NCI-H2029 (cell line): ENCODE measurements around the gene EYS.

Experiments
- DNase-seq: peaks from one replicate; lab custom pipeline; 2025; lab: John Stamatoyannopoulos, UW

EYS gene

GRCh38 chr6:64238071-64238470, 1469.0 kb downstream of the EYS start:
- no peak for DNase-seq

GRCh38 chr6:64233746-64234145, 1473.3 kb downstream of the EYS start:
- no peak for DNase-seq

DNA sequence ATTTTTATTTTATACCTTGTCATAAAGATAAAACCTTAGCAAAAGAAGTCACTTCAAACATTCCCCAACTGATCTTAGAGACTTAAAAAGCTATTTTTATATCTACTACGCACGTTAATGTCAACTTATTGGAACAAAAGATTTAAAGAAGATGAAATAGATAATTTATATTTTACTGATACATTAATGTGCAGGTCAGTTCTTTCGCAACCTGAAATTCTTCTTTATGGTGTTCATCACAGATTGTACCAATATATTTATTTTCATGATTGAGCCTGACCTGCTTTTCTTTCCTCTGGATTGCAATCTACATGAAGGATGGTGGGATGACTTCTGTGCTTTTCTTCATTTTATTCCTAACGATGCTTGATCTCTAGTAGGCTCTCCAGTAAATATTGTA, 1475.1 kb downstream of the EYS start:
- DNase-seq: no peak

- no peak for DNase-seq
Measured at GRCh38 chr6:64230530-64230929, 1476.5 kb downstream of the EYS start.

DNA sequence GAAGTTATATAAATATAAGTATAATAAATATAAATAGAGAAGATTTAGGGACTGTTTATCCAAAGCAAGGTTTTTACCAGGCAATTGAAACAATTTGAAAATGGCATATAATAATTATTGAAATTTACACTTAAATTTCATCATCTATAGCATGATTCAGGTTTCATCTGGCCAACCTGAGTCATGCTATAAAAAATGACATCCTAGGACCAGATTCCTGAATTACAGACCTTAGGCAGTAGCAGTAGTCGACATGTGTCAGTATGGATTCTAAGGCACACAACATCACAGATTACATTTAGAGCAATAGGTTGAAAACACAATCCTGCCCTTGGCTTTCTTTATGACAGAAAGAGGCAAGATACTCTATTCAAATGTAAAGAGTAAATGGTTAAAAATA, 1479.2 kb downstream of the EYS start:
- DNase-seq: no peak

GRCh38 chr6:64225503-64225902, 1481.5 kb downstream of the EYS start:
- DNase-seq: no peak

DNA sequence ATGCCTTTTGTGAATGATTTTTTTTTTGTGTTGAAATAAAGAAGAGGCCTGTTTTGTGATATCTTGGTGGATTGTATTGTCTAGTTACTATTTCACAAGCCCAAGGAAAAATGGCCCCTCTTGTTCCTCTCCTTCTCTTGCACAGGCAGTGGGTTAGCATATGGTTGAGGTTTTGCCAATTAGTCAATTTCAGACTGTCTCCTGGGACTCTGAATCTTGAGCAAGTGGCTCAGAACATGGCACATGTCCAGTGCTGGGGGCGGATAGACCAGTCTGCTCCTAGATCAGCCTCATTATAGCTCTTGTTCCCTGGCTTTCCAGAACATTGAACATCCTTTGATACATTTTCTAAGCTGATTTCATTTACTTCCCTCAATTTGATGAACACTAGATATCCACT, 1482.2 kb downstream of the EYS start:
- DNase-seq: no peak

GRCh38 chr6:64221776-64222175, 1485.2 kb downstream of the EYS start:
- no peak for DNase-seq

GRCh38 chr6:64220801-64221200, 1486.2 kb downstream of the EYS start:
- no peak for DNase-seq

- DNase-seq: no peak
Measured at GRCh38 chr6:64217721-64218620, 1489.1 kb downstream of the EYS start.

- no peak for DNase-seq
Measured at GRCh38 chr6:64214373-64214772, 1492.7 kb downstream of the EYS start.

DNA sequence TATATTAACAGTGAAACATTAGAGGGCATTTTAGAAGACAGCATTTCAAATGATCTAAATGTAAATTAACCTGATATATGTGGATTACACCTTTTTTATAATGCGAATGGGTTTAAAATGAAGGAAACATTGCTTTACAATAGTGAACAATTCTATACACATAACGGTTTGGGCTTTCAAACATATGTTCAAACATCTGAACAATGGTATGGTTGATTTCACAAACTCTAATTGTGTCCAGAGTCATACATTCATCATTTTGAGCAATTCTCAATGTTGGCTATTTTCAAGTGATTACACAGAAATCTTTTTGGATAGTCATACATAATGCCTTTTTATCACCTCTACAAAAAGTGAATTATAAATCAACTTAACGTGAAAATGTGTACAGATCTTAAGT, 1493.3 kb downstream of the EYS start:
- DNase-seq: no peak

GRCh38 chr6:64197246-64197645, 1509.8 kb downstream of the EYS start:
- DNase-seq: no peak

- DNase-seq: no peak
Measured at GRCh38 chr6:64186592-64186991, 1520.4 kb downstream of the EYS start.

DNA sequence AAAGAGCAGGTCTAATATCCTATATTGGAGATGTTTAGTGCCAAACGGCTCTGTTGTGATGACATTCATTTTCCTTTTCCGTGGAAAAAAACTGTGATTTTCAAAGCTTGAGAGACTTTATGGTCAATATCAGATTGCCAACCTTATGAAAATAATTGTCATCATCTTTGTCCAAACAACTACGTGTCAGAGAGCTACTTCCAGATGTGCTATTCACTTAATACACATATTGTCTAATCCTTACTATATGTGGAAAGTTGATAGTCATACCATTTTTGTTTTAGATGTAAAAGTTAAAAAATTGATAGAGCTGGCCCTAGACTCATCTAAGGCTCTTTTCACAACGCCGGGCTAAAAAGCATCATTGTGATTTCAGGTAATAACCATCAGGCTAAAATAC, 1521.4 kb downstream of the EYS start:
- no peak for DNase-seq

- no peak for DNase-seq
Measured at GRCh38 chr6:64175296-64175695, 1531.7 kb downstream of the EYS start.

GRCh38 chr6:64170316-64170715, 1536.7 kb downstream of the EYS start:
- no peak for DNase-seq

GRCh38 chr6:64160486-64160885, 1546.5 kb downstream of the EYS start:
- no peak for DNase-seq

GRCh38 chr6:64155063-64155462, 1552.0 kb downstream of the EYS start:
- DNase-seq: no peak

DNA sequence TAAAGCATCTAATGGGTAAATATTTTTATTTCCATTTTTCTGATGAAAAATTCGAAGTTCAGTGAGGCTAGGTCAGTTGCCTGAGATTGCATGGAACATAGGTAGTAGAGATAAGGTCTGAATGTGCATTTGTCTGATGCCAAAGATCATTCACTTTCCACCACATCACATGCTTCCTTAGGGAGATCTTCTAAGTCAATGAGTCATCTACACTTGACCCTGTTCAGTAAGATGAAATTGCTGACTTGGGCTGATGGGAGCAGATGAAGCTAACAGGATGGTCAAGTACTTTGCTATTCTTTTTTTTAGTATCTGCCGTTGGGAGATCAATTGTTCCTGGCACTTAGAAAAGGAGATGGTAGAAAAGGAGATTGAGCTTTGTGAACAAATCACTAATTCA, 1560.2 kb downstream of the EYS start:
- DNase-seq: no peak

GRCh38 chr6:64146094-64146493, 1560.9 kb downstream of the EYS start:
- DNase-seq: no peak

GRCh38 chr6:64145658-64146057, 1561.4 kb downstream of the EYS start:
- no peak for DNase-seq

DNA sequence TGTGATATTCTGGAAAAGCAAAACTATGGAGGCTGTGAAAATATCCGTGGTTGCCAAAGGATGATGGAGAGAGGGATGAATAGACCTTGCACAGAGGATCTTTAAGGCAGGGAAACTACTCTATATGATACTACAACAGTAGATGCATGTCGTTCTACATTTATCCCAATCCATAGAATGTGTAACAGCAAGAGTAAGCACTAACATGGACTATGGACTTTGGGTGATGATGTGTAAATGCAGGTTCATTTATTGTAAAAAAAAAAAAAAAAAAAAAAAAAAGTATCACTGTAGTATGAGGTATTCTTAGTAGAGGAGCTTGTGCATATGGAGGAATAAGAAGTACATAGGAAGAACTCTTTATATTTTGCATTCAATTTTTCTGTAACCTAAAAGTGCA, 1563.9 kb downstream of the EYS start:
- no peak for DNase-seq

- DNase-seq: no peak
Measured at GRCh38 chr6:64141680-64142079, 1565.3 kb downstream of the EYS start.
